Stomach (tissue), 9 donors: ENCODE results near the gene FIGN. TPM values are rescaled to one million over a fixed set of nuclear protein-coding genes. Genes with fewer than 3 reads are reported as not detected.

Experiments
- DNase-seq, 2 donors: peaks; one replicate each; pipeline versions ENCODE4 v3.0.0 to v3.0.0-alpha.2; 2013 to 2019
- H3K27ac ChIP-seq, 5 donors: fragments of 200-600 bp in 4 of 5; sonication (generic) in 4 of 5; one replicate each; pipeline ENCODE4 v1.5.1; 2013 to 2019; ENCODE audit warnings: mild to moderate bottlenecking in 1 of 5, moderate library complexity in 1 of 5
- H3K27me3 ChIP-seq, 3 donors: fragments of 200-600 bp; sonication (generic); one replicate each; pipeline ENCODE4 v1.5.1; 2017 to 2019; ENCODE audit warnings: mixed run types in 1 of 3
- H3K36me3 ChIP-seq, 4 donors: fragments of 200-600 bp; sonication (generic); 1 replicate in 3 of 4; 2 replicates in 1 of 4; pipeline ENCODE4 v1.5.1; 2016 to 2019
- H3K4me1 ChIP-seq, 4 donors: fragments of 200-600 bp; sonication (generic); one replicate each; pipeline ENCODE4 v1.5.1; 2016 to 2019
- H3K4me3 ChIP-seq, 4 donors: fragments of 200-600 bp; sonication (generic) in 3 of 4; one replicate each; pipeline ENCODE4 v1.5.1; 2016 to 2019; ENCODE audit warnings: mild to moderate bottlenecking in 1 of 4
- H3K9me3 ChIP-seq, 4 donors: fragments of 200-600 bp; sonication (generic); one replicate each; pipeline ENCODE4 v1.5.1; 2016 to 2019
- CTCF ChIP-seq, 7 experiments: fragments of 450-650 bp in 4 of 7; fragments of 200-600 bp in 3 of 7; sonication (generic) in 3 of 7; IDR thresholded peaks; one replicate each; pipeline ENCODE4 v1.5.1; 2016 to 2019; ENCODE audit warnings: antibody characterized with exemption in 7 of 7, control low read depth in 2 of 7, mild to moderate bottlenecking in 1 of 7
- EP300 ChIP-seq: sonication (generic); formaldehyde crosslinking; IDR thresholded peaks from one replicate; pipeline ENCODE4 v1.6.1; 2017; ENCODE audit warnings: antibody characterized with exemption
- POLR2A ChIP-seq, 4 donors: fragments of 450-650 bp; IDR thresholded peaks; one replicate each; pipeline ENCODE4 v1.6.1; 2016; ENCODE audit warnings: antibody characterized with exemption in 4 of 4, control low read depth in 2 of 4, mild to moderate bottlenecking in 1 of 4, moderate library complexity in 1 of 4
- POLR2AphosphoS5 ChIP-seq, 3 donors: sonication (generic); formaldehyde crosslinking; IDR thresholded peaks; one replicate each; pipeline ENCODE4 v1.6.1; 2016; ENCODE audit warnings: antibody characterized with exemption in 3 of 3
- WGBS, 5 donors: extraction: QIAGEN DNeasy Blood & Tissue Kit in 3 of 5; methylation state at CpG; one replicate each; pipeline versions ENCODE4 v1.1.5 to v1.1.7; 2013 to 2018; 5-methylcytosine and 5-hydroxymethylcytosine counted together
- intact Hi-C: fragments of 100-400 bp; cut with DNase I; formaldehyde crosslinking; loops from one replicate; pipeline ENCODE4 v1.15.1; 2023; ENCODE audit warnings: low total_unique reads
- polyA plus RNA-seq, 3 donors: library from polyadenylated mRNA; stranded (reverse); fragments of 200-250 nt; gene quantifications; one replicate each; pipeline ENCODE4 v1.2.3, GENCODE V29; 2013
- total RNA-seq, 5 donors: library from RNA; depleted of rRNA; stranded (reverse); fragments of >200 nt; gene quantifications; one replicate each; pipeline versions ENCODE4 v1.1.0 to v1.2.3, GENCODE V29; 2014 to 2016
- donor health status: healthy with polysubstance abuse.
- donor health status: Bipolar disorder and iron deficiency.
- donor health status: healthy.

Gene FIGN
- total and polyA plus RNA-seq, 8 donors = 0.33 to 8.9 (median 2.3) TPM

DNA sequence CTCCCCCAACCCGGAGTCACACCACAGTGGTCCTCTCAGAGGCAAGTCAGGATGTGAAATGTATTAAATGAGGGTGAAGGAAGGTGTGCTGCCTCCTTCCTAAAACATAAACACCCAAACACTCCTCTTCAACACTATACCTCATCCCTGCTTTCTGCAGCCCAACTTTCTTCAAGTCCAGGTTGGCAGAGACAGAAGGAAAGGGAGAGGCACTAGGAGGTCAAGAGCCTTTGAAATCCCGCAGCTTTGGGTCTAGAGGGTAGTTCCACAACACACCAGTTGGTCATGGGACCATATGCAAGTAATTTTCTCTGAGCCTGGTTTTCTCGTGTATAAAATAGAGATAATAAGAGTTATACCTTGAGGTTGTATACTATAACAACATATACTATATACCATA lies 38.4 kb downstream of the FIGN start:
- Histone ChIP-seq H3K4me1 (peaks cover 0 to 14% (median 6%) of the 10 kb centered on the region in 4 donors), H3K9me3 (no peaks in the 10 kb centered on the region), H3K27me3 (no peaks in the 10 kb centered on the region), H3K27ac (no peak overlapping the region), H3K36me3 (no peaks in the 10 kb centered on the region), H3K4me3 (no peak overlapping the region)
- 58 to 64% (median 61%) methylated on average over 3 of the region's 3 CpGs for WGBS, 5 donors
- TF ChIP-seq POLR2AphosphoS5 (IDR thresholded peaks at IDR 0.05) = no peak
- TF ChIP-seq POLR2A (IDR thresholded peaks at IDR 0.05) = no peak
- TF ChIP-seq EP300 = no peak
- TF ChIP-seq CTCF (IDR thresholded peaks at IDR 0.05) = no peak
- intact Hi-C loops = no loop called here
- no peak for DNase-seq

DNA sequence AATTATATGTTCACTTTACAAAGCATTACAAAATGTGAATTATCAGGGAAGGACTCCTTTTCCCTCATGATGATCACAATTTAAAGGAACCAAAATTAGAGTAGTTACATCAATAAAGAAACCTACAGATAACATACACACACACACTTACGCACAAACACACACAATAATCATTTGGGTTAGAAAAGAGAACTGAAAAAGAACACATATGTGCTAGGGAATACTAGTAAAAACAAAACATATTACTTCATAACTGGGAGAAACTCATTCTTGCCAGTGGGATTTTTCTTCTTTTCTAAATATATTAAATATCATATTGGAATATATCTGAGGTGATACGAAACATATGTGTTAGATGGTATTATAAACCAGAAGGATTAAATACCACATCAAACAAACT lies 42.3 kb downstream of the FIGN start:
- TF ChIP-seq CTCF (IDR thresholded peaks at IDR 0.05) (no peak), POLR2AphosphoS5 (IDR thresholded peaks at IDR 0.05) (no peak), POLR2A (IDR thresholded peaks at IDR 0.05) (no peak), EP300 (no peak)
- Histone ChIP-seq H3K27ac (peak overlapping the region in 3 of 5 donors; percentile 29 to 62 (median 51)), H3K9me3 (no peaks in the 10 kb centered on the region), H3K4me3 (no peak overlapping the region), H3K27me3 (no peaks in the 10 kb centered on the region), H3K4me1 (peaks cover 0 to 24% (median 14%) of the 10 kb centered on the region in 4 donors), H3K36me3 (no peaks in the 10 kb centered on the region)
- intact Hi-C loops = no loop called here
- 87 to 96% (median 91%) methylated on average over 2 of the region's 2 CpGs for WGBS, 5 donors
- DNase-seq = no peak

DNA sequence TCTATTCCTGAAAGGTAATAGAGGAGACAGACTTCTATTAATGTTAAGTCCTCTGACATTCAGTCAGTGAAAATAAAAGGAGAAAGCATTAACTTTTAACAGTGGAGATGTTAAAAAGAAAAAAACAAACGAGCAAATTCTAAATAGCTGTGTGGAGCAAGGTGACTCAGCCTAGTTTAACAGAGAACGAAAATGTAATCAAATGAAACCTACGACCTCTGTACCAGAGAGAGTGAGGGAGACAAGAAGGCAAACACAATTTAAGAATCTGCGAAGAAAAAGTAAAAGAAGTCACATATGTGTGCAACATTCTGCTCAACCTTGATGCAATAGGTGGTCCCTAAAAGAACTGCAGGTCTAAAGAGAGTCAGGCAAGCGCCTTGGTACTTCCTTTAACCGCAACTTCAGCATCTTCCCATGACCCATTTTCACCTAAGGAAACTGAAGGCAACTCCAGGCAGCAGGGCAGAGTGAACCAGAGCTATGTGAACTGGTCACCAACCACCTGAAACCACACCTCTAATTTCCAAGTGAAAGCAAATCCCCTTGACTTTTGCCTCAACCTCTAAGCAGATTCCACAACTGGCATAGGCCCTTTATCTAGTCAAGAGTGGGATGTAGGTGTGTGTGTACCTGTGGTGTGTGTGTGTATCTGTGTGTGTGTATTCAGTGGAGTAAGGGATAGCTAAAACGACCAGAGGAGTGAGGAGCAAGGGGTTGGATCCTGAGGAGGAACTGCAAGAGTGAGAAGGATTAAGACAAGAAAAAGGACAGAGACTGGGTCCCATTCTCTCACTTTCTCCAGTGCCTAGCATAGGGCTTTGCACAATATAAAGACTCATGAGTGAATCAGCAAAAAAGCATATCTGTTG lies 43.0 kb downstream of the FIGN start:
- H3K9me3 ChIP-seq = no peaks in the 10 kb centered on the region
- no peaks in the 10 kb centered on the region for H3K36me3 ChIP-seq
- H3K27me3 ChIP-seq = no peaks in the 10 kb centered on the region
- peak in 1 of 2 donors; percentile 4 for DNase-seq
- TF ChIP-seq EP300 (no peak), POLR2AphosphoS5 (IDR thresholded peaks at IDR 0.05) (no peak), POLR2A (IDR thresholded peaks at IDR 0.05) (no peak), CTCF (IDR thresholded peaks at IDR 0.05) (no peak)
- 36 to 56% (median 41%) methylated on average over 7 of the region's 7 CpGs for WGBS, 5 donors
- H3K4me3 ChIP-seq = no peak overlapping the region
- peak overlapping the region in 4 of 5 donors; percentile 26 to 62 (median 40) for H3K27ac ChIP-seq
- intact Hi-C loops = no loop called here
- peaks cover 0 to 24% (median 14%) of the 10 kb centered on the region in 4 donors for H3K4me1 ChIP-seq

DNA sequence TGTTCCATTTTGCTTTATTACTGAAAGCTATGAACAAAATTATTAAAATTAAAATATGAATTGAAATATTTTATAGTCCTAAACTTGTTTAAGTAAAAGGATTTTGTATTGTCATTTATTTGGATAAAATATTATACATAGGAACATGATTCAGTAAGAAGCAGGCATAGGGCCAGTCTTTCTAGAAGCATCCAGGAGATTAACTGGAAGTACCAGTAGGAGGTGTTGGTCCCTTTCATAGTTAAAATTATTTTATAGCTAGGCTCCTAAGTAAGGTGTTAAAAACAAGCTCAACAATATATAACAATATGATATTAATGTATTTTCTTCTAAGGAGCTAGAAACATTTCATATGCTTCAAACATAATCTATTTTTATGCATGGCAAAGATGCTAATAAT lies 43.7 kb downstream of the FIGN start:
- H3K4me1 ChIP-seq = peaks cover 0 to 25% (median 14%) of the 10 kb centered on the region in 4 donors
- H3K27me3 ChIP-seq = no peaks in the 10 kb centered on the region
- intact Hi-C loops = no loop called here
- peak overlapping the region in 4 of 5 donors; percentile 26 to 62 (median 40) for H3K27ac ChIP-seq
- H3K4me3 ChIP-seq = no peak overlapping the region
- TF ChIP-seq POLR2AphosphoS5 (IDR thresholded peaks at IDR 0.05) (no peak), EP300 (no peak), POLR2A (IDR thresholded peaks at IDR 0.05) (no peak), CTCF (IDR thresholded peaks at IDR 0.05) (no peak)
- DNase-seq = no peak
- H3K9me3 ChIP-seq = no peaks in the 10 kb centered on the region
- H3K36me3 ChIP-seq = no peaks in the 10 kb centered on the region
